Heart right ventricle (tissue), 16 donors: ENCODE results near the gene CD9. TPM values are rescaled to one million over a fixed set of nuclear protein-coding genes. Genes with fewer than 3 reads are reported as not detected.

Experiments used
- ATAC-seq, 8 donors: fragments of 200-7000 bp; cut with Tn5 transposase; one replicate each; pipeline ENCODE4 v1.9.1; 2020; ENCODE audit warnings: mild to moderate bottlenecking in 8 of 8, moderate library complexity in 8 of 8, moderate number of reproducible peaks in 1 of 8
- DNase-seq, 2 donors: peaks; one replicate each; pipeline ENCODE4 v3.0.0-alpha.2; 2020
- H3K27ac ChIP-seq, 10 donors: fragments of 200-600 bp; sonication (generic) in 2 of 10; one replicate each; pipeline versions ENCODE4 v1.5.0 to v1.8.0; 2020 to 2022; ENCODE audit warnings: mild to moderate bottlenecking in 3 of 10
- H3K27me3 ChIP-seq, 7 donors: fragments of 200-600 bp; one replicate each; pipeline ENCODE4 v1.8.0; 2021 to 2022; ENCODE audit warnings: mild to moderate bottlenecking in 2 of 7
- H3K36me3 ChIP-seq, 9 donors: fragments of 200-600 bp; sonication (generic) in 1 of 9; one replicate each; pipeline versions ENCODE4 v1.5.0 to v1.8.0; 2020 to 2022; ENCODE audit warnings: mild to moderate bottlenecking in 2 of 9
- H3K4me1 ChIP-seq, 9 donors: fragments of 200-600 bp; sonication (generic) in 1 of 9; one replicate each; pipeline versions ENCODE4 v1.5.0 to v1.8.0; 2020 to 2022; ENCODE audit warnings: mild to moderate bottlenecking in 4 of 9
- H3K4me3 ChIP-seq, 10 donors: fragments of 200-600 bp; sonication (generic) in 2 of 10; one replicate each; pipeline versions ENCODE4 v1.5.0 to v1.8.0; 2020 to 2022; ENCODE audit warnings: mild to moderate bottlenecking in 7 of 10, moderate library complexity in 2 of 10
- H3K9me3 ChIP-seq, 11 donors: fragments of 200-600 bp in 10 of 11; sonication (generic) in 2 of 11; one replicate each; pipeline versions ENCODE4 v1.5.0 to v1.8.0; 2013 to 2022; ENCODE audit warnings: mild to moderate bottlenecking in 2 of 11, control low read depth in 1 of 11, moderate library complexity in 1 of 11
- WGBS, 2 donors: extraction: QIAGEN DNeasy Blood & Tissue Kit; methylation state at CpG; one replicate each; pipeline ENCODE4 v1.1.7; 2013; ENCODE audit warnings: inconsistent platforms in 1 of 2; 5-methylcytosine and 5-hydroxymethylcytosine counted together
- intact Hi-C, 10 donors: fragments of 100-400 bp; cut with DNase I; formaldehyde crosslinking; loops; one replicate each; pipeline versions ENCODE4 v1.11.1 to v1.14.2; 2022
- polyA plus RNA-seq, 2 donors: library from polyadenylated mRNA; stranded (reverse); fragments of 200-250 nt; gene quantifications; one replicate each; pipeline ENCODE4 v1.2.3, GENCODE V29; 2013
- total RNA-seq, 10 donors: library from RNA; stranded (reverse); fragmentation: NEBNext Ultra II Directional in 3 of 10; extraction: Animal tissue kit (Norgen Biotek cat#: 25700) in 3 of 10; gene quantifications; one replicate each; pipeline versions ENCODE4 v1.2.1 to v1.2.4, GENCODE V29; 2021 to 2023
- TF ChIP-seq, protein P1 (sequence below), 9 donors: fragments of 200-600 bp; sonication (generic) in 2 of 9; IDR thresholded peaks; one replicate each; pipeline versions ENCODE4 v1.5.0 to v1.8.0; 2021 to 2022; ENCODE audit warnings: antibody characterized with exemption in 9 of 9, mild to moderate bottlenecking in 5 of 9, moderate library complexity in 1 of 9
- donor health status: Arrhythmogenic right ventricular cardiomyopathy.
- donor health status: ischemic (EF 13 %, LVEDD 7.1; RV severe dilation, severe dysfunction).
- donor health status: healthy with polysubstance abuse.
- donor health status: DM: no; HTN: yes; CAD: no.
- donor health status: DM: no; HTN: no; CAD: no.
- donor health status: ischemic (EF 25% LVEDD 6.9; RV normal size, moderate dysfunction).
- donor health status: ischemic (EF 25% LVEDD 5.7; RV mildly dilated, moderate dysfunction).
- donor health status: healthy.
- donor health status: DM: yes; HTN: yes; CAD: no.
- donor health status: Ischemic cardiomyopathy.
- donor health status: ischemic (EF 35%, LVEDD 5.7; RV mildly dilated, moderate dysfunction).
- donor health status: nonischemic (EF 11% LVEDD 7.7; RV severe dilation, severe dysfunction).
- donor health status: DM: yes; HTN: yes; CAD: no.
- donor health status: PGD.
- donor health status: ischemic (EF 29% LVEDD 5.4; RV normal size, mild dysfunction).
- donor health status: nonischemic (EF 23%, LVEDD 6.1; RV moderate dilation, normal function).

The CD9 gene
- total and polyA plus RNA-seq, 12 donors = 24.8 to 109 (median 54.2) TPM

DNA sequence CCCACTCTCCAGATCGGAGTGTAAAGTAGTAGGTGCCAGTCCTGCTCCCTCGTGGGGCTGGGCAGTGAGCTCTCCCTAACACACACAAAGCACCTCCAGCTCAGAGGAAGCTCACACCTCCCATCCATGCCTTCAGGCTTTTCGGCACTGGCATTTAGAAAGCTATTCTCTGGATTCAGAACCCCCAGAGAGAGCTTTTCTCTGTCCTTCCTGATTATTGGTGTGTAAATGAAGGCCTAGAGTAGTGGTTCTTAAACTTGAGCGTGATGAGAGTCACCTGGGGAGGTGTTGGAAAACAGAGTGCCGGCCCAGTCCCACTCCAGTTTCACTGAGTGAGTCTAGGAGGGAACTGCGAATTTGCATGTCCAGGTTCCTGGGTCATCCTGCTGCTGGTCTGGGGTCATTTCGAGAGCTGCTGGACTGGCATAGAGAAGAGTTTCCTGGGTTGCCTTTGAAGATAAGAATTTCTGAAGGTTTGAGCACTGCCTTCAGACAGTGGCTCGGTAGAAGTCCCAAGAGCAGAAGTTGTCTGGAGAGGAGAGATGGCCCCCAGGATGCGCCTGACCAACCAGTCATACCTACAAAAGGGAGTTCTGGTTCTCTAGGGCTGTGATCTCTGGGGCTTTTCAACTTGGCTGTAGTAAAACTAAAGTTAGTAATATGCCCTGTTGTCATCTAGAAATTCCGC, 15.1 kb downstream of the CD9 start:
- peak overlapping the region in 9 of 10 donors; percentile 22 to 96 (median 40) for H3K27ac ChIP-seq
- TF ChIP-seq, protein P1, sequence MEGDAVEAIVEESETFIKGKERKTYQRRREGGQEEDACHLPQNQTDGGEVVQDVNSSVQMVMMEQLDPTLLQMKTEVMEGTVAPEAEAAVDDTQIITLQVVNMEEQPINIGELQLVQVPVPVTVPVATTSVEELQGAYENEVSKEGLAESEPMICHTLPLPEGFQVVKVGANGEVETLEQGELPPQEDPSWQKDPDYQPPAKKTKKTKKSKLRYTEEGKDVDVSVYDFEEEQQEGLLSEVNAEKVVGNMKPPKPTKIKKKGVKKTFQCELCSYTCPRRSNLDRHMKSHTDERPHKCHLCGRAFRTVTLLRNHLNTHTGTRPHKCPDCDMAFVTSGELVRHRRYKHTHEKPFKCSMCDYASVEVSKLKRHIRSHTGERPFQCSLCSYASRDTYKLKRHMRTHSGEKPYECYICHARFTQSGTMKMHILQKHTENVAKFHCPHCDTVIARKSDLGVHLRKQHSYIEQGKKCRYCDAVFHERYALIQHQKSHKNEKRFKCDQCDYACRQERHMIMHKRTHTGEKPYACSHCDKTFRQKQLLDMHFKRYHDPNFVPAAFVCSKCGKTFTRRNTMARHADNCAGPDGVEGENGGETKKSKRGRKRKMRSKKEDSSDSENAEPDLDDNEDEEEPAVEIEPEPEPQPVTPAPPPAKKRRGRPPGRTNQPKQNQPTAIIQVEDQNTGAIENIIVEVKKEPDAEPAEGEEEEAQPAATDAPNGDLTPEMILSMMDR (IDR thresholded peaks at IDR 0.05) = no peak
- no peak for ATAC-seq

DNA sequence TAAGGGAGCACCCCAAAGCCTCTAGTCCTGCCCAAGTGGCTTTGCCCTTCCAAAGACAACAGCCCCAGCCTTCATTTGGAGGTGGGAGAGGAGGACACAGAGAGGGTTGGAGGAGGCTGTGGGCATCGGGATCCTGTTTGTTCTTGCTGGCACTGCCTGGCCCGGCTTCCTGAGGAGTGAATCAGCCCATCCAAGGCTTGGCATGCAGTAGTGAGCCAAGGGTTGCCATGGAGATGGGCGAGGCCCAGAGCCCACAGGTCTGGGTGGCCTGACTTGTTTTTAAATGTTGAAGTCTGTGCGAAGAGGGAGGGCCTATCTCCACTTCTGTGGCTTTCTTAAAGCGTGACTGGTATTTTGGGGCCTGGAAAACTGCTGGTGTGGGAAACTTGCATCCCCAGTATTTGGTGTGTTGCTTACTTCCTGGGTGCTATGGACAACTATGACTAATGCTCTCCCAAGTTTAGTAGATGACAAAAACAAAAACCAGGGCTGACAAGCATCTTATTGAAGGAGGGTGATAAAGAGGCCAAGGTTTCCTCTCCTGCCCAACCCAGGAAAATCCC, 15.8 kb downstream of the CD9 start:
- ATAC-seq = peak; percentile 13 to 49 (median 32)
- intact Hi-C loops = no loop called here
- peaks cover 30 to 100% (median 62%) of the 10 kb centered on the region in 9 donors for H3K4me1 ChIP-seq
- H3K27ac ChIP-seq = peak overlapping the region in 9 of 10 donors; percentile 22 to 96 (median 36)
- no peak for DNase-seq
- TF ChIP-seq, protein P1 (IDR thresholded peaks at IDR 0.05) = no peak
- WGBS, 2 donors = 74 to 84% methylated on average over 5 of the region's 5 CpGs
- H3K4me3 ChIP-seq = no peak overlapping the region
- H3K27me3 ChIP-seq = no peaks in the 10 kb centered on the region
- no peaks in the 10 kb centered on the region for H3K9me3 ChIP-seq
- H3K36me3 ChIP-seq = peaks cover 0 to 31% (median 0%) of the 10 kb centered on the region in 9 donors

More for the DNA sequence above, 15.1 kb downstream of the CD9 start:
- Histone ChIP-seq H3K36me3 (peaks cover 0 to 38% (median 0%) of the 10 kb centered on the region in 9 donors), H3K4me3 (no peak overlapping the region), H3K4me1 (peaks cover 30 to 100% (median 62%) of the 10 kb centered on the region in 9 donors), H3K27me3 (no peaks in the 10 kb centered on the region), H3K9me3 (no peaks in the 10 kb centered on the region)
- WGBS, 2 donors = 85 to 87% methylated on average over 10 of the region's 10 CpGs
- DNase-seq = no peak
- intact Hi-C loops = no loop called here

DNA sequence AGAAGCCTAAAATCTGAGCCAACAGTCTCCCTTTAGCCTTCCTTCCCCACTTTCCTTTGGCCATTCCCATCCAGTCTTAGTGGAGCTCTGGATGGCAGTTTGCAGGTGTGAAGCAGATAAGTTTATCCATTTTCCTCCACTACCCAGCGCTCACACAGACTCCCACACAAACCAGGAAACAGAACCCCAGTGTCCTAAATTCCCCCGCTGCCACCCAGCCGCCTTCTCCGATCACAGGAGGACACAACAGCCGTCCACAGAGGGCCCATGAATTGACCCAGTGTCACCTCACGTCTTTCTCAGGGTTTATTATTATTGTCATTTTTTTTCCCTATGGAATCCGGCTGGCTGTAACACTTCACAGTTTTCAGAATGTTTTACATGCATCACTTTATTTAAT, 16.4 kb downstream of the CD9 start:
- ATAC-seq (no peak), DNase-seq (no peak)
- Histone ChIP-seq H3K4me3 (no peak overlapping the region), H3K27me3 (no peaks in the 10 kb centered on the region), H3K4me1 (peaks cover 30 to 100% (median 62%) of the 10 kb centered on the region in 9 donors), H3K9me3 (no peaks in the 10 kb centered on the region), H3K36me3 (peaks cover 0 to 25% (median 0%) of the 10 kb centered on the region in 9 donors), H3K27ac (peak overlapping the region in 9 of 10 donors; percentile 4 to 96 (median 44))
- intact Hi-C loops = no loop called here
- 81 to 92% methylated on average over 7 of the region's 7 CpGs for WGBS, 2 donors
- TF ChIP-seq, protein P1 (IDR thresholded peaks at IDR 0.05) = no peak

DNA sequence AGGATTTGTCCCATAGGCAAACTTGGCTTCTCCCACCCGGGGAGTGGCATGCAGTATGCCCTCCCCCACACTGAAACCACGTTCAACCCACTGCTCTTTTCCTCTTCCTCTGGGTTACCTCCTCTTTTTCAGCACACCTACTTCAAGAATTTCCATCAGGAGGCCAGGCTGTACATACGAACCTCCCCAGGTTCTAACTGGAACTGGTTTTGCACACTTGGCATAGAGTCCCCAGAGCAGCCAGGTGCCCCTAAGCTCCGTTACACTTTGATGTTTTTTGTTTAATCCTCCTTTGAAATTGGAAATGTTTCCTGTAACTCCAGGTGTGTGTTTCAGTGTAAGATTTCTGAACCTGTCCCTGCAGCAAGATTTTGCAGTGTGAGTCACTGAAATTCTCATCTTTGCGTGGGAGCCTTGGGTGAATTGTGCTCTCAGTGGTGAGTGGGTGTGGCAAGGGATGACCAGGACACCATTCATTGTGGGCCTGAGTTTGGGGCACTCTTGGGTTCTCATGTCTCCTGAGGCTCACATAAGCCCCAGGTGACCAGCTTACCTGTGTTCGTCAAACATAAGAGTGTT, 18.2 kb downstream of the CD9 start:
- Histone ChIP-seq H3K27ac (peak overlapping the region in 2 of 10 donors; percentile 75 to 96), H3K4me1 (peaks cover 33 to 100% (median 65%) of the 10 kb centered on the region in 9 donors), H3K4me3 (no peak overlapping the region), H3K36me3 (peaks cover 0 to 14% (median 0%) of the 10 kb centered on the region in 9 donors), H3K27me3 (no peaks in the 10 kb centered on the region), H3K9me3 (no peaks in the 10 kb centered on the region)
- DNase-seq (no peak), ATAC-seq (no peak)
- WGBS, 2 donors = 80 to 88% methylated on average over 6 of the region's 6 CpGs
- intact Hi-C loops = no loop called here
- TF ChIP-seq, protein P1 (IDR thresholded peaks at IDR 0.05) = no peak
